HG02885 (cell line): ENCODE measurements around the gene ATP5PD.
"Not testable (repeated sequence)": the region's sequence is repeated elsewhere in the genome, so short reads cannot be mapped to it uniquely, and the experiment has no call there.

Experiments used
- ATAC-seq: cut with Tn5 transposase; IDR thresholded peaks from one replicate; pipeline ENCODE4 v1.9.1; 2021; ENCODE audit warnings: mild to moderate bottlenecking; ENCODE audit not compliant: unreplicated experiment, poor library complexity

The ATP5PD gene

DNA sequence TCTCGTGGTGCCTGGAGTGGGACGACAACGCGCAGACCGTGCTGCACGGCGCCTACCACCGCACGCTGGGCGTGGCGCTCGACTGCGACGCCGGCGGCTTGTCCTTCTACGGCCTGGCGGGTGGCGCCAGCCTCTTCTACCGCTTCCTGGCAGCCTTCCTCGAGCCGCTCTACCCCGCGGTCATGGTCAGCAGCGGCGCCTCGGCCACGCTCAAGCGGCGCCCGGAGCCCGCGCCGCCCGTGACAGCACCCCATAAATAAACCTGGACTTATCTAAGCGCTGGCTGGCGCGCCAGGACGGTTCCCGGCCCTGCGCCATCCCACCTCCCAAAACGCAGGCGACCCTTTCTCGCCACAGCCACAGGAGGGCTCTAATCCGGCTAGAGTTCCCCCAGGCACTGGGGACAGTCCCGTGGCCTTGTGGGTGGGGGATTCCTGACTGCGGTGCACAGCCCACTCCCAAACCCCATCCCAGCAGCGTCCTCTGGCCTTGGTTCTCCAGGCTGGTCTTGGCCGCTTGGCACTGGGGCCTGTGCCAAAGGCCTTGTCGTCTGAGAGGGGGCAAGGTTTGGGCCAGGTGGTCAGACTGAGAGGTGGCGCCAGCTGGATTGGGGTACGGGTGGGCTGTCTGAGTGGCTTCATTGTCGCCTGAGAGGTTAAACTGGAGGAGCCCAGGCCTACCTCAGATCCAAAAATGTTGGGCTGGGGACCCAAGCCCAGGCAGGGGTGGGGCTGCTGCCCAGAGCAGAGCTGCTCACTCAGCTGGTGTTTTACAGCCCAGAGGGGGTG lies 30.9 kb upstream of the ATP5PD start:
- peak; percentile 54 for ATAC-seq

DNA sequence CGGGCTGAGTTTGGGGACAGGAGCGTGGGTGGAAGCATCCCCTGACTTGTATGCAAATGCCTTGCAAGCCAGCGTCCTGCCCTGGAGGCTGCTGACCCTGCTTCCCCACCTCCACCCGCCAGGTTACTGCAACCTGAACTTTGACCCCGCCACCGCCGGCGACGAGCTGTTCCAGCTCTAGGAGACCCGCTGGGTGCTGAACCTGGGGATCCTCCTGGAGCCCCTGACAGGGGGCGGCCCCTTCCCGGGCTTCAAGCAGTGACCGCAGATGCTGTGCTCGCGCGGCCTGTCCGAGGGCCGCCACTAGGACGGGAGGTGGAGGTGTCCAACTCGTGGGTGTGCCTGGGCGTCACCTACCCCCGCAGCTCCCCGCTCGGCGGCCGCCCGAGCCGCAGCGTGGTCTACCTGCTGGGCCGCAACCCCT lies 30.3 kb upstream of the ATP5PD start:
- no peak for ATAC-seq

DNA sequence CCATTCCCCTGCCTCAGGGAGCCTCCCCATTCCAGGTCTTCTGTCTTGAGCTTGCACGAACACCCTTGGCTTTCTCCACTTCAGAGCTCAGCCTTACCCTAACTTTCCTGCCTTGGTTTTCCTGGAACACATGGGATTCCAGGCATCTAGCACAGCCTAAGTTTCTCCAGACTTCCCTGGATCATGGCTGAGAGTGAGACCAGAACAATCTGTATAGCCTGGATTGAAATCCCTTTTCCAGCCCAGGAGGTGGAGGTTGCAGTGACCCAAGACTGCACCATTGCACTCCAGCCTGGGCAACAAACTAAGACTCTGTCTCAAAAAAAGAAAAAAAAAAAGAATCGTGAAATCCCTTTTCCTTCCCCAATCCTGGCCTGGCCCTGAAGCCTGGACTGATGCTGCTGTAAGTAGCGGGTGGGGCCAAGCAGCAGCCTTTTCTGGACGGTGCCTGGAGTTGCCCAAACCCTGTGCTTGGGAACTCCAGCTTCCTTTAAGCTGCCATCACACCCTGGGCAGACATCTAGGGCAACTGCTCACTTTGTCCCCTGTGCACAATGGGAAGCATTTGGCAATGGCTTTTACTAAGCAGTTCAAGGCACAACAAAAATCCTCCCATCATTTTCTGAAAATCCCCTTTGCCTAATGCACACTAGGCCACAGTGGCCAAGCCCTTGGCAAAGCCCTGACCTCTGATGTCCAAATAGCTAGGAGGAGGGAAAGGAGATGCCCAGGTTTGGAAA lies 29.0 kb upstream of the ATP5PD start:
- ATAC-seq = no peak

DNA sequence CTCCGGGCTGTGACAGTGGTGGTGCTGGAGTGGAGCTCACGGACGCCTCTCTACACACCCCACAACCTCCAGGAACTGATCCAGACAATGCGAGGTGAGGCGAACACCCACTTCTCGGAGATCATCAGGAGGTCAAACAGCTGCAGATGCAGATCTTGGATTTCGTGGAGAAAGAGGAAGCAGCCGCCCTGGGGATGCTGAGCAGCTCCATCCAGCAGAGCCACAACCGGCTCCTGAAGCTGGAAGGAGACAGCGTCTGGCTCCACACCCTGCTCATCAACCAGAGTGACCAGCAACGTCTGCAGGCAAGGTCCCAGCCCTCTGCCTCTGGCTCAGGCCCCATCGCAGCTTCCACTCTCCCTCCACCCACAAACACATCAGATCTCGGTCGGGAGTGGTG lies 27.8 kb upstream of the ATP5PD start:
- ATAC-seq = no peak

DNA sequence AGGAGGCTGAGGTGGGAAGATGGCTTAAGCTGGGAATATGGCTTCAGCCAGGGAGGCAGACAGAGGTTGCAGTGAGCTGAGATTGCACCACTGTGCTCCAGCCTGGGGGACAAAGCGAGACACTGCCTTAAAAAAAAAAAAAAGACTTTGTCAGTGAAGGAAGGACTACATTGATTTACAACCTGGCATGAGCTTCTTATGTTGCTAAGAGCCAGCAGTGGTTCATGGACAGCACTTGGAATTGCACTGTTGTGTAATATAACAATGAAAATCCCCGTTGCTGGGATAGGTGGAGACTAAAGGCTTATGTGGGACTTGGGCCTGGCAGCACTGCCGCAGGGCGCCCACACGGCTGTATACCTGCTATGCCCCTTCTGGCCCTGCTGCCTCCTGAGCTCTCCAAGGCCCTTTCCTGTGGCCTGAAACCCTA lies 26.9 kb upstream of the ATP5PD start:
- ATAC-seq = no peak

DNA sequence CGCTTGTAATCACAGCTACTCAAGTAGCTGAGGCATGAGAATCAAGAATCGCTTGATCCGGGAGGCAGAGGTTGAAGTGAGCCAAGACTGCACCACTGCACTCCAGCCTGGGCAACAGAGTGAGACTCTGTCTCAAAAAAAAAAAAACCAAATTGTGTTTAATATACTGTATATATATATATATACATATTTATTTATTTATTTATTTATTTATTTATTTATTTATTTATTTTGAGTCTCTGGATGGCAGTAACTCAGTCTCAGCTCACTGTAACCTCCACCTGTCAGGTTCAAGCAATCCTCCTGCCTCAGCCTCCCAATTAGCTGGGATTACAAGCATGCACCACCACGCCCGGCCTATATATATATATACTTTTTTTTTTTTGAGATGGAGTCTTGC lies 26.1 kb upstream of the ATP5PD start:
- ATAC-seq = not testable (repeated sequence)

DNA sequence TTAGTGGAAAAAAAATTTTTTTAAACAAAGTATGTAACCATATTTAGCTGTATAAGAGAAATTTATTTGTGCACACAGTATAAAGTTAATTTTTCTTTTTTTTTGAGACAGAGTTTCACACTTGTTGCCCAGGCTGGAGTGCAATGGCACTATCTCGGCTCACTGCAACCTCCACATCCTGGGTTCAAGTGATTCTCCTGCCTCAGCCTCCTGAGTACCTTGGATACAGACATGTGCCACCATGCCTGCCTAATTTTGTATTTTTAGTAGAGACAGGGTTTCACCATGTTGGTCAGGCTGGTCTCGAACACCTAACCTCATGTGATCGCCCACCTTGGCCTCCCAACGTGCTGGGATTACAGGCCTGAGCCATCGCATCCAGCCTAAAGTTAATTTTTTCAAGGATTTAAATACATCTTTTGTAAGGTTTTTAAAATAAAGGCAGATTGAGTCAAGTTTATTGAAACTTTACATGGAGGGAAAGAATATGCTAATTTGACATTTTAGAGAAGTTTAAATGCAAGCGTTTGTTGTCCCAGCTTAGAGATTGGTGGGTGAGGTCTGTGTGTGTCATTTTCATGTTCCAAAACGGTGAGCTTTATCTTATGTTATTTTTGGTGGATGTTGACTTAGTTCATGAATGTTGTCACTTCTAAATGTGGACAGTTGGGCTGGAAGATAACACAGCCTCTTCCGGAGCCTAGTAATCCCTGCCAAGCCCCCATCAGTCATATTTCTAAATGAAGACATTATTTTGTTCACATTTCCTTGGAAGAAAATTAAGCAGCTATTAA lies 24.9 kb upstream of the ATP5PD start:
- ATAC-seq = not testable (repeated sequence)

DNA sequence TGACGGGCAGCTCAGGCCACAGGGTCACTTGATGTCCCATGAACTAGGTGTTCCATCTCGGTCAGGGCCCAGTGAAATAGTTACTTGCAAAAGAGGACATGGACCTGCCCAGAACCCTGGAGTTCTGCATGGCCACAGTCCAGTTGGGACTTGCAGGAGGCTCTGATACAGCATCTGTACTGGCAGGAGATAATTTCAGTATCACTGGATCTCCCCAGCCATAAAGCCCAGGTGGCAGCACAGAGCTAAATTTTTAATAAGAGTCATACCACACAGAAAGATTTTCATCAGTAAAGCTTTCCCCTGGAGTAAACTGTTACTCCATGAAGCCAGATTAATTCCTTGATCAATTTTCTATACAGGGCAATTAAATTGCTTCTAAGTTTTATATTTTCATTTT lies 23.0 kb upstream of the ATP5PD start:
- no peak for ATAC-seq

DNA sequence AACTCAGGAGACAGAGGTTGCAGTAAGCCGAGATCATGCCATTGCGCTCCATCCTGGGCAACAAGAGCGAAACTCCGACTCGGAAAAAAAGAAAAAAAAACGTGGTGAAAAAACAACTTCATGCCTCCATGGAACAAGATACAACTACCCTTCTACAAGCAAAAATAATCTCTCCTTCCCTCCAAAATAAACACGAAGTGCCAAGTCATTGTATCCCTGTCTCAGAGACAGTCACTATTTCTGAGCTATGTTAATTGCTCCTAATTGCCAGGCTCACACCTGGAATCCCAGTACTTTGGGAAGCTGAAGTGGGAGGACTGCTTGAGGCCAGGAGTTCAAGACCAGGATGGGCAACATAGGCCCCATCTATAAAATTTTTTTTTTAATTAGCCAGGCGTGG lies 22.0 kb upstream of the ATP5PD start:
- ATAC-seq = no peak

DNA sequence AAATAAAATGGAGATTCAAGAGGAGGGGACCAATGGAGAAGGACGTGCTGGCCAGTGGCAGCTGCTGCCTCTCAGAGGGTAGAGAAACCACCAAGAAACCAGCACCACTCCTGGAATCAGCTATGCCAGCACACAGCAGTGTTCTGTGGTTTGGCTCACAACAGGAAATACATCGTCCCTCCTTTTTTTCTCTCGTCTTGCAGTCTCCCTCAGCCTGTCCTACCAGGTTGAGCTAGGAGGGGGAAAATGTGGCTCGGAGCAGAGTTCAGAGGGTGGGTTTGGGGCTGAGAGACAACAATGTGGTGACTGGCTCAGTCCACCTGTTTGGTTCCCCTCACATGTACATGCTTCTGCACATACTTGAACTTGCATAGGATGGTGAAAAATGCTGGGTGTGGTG lies 21.1 kb upstream of the ATP5PD start:
- no peak for ATAC-seq

DNA sequence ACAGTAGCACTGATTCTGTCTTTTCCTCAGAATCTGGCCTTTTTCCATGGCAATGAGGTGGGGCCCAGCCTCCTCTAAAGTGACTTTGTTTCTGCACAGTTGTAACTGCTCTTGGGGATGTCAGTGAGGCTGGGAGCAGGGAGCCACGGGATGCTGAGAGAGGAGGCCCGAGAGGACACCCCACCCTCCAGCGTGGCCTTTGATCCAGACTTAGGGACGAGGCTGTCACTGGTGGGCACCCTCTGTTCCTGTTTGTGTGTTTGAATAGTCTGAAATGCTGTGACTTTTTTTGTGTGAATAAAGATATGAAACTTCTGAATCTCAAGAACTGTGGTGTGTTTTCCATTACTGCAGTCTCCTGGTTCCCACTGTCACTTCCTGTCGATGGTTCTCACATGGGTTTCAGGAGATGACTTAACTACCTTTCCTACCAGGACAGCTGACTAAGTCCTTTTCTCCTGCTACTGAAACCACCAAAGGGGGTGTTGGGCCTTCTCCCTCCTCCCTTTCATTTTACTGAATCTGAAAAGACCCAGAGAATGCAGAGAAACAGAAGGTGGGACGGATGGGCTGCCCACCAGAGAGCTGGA lies 18.9 kb upstream of the ATP5PD start:
- ATAC-seq = no peak

DNA sequence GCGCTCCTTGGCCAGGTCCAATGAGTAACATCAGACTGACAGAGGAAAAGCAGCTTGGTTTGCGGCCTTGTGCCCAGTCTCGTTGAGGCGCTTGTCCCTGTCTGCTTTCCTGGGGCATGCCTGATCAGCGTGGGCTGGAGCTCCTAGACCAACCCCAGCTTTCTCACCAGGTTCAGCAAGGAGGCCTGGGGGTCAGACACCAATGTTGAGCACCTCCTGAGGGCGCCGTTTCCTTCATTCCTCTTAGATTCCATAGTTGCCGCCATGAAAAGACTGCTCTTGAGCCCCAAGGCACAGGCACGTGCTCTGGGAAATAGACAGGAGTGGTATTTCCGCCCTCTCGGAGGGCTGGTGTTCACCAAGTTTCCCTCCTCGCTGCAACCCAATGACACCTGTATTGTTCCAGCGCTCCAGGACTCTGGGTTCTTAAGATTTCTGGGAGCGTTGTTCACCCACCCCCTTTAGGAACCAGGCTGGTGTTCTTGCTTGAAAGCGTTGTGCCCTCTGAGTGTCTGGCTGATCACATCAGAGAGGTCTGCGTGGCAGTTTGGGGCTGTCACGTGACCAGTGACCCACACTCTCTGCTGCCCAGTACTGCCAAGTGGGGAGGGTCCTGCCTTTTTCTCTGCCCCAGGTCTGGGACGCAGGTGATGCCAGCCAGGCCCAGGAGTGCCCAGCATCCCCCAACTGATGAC lies 18.2 kb upstream of the ATP5PD start:
- ATAC-seq = no peak

DNA sequence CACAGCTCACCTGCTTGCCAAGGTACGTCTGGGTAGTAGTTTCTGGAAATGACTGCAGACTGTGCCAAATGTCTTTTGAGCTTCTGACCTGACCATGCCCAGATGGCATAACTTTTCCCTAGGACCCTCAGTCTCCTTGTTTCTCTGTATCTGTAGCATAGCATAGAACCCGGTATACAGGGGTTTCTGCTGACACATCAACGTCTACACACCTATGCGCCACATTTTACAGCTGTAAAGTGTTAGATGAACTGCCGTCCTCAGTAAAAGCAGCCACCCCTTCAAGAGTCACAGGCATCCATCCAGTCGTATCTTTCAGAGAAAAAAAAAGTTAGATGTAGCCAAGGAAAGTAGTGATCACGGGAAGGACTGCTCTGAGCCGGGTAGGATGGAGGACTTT lies 17.7 kb upstream of the ATP5PD start:
- ATAC-seq = no peak

DNA sequence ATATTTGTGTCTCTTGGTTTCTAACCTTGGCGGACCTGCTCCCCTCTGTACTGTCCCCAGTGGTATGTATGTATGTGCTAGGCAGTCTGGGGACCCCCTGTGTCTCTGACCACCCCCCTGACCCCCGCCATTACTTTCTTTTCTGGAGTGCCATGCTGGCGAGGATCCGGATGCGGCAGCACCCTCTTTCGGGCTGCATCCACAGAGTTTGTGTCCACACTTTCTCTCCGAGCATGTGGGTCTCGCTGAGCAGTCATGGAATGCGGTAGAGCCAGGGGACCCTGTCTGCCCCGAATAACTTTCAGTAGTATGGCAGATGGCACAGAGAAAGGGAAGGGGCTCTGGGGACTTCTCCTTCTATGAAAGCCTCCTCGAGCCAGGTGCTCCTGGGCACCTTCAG lies 17.3 kb upstream of the ATP5PD start:
- ATAC-seq = no peak

DNA sequence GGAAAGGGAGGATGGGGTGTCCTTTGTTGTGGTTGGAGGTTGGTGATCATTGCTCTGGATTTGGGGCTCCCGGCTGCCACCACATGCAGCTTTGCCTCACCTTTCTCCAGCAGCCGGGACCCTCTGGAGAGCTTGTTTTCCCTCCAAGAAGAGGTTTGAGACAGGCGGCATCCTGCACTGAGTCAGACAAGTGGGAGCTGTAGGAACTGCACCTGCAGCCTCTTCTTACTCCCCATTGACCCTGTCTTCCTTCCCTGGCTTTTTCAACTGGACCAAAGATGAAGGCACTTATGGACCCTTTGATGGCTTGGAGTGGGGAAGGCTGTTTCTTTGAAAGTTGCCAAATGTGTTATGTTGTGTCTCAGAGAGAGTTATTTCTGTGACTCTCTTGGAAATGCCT lies 16.9 kb upstream of the ATP5PD start:
- no peak for ATAC-seq

DNA sequence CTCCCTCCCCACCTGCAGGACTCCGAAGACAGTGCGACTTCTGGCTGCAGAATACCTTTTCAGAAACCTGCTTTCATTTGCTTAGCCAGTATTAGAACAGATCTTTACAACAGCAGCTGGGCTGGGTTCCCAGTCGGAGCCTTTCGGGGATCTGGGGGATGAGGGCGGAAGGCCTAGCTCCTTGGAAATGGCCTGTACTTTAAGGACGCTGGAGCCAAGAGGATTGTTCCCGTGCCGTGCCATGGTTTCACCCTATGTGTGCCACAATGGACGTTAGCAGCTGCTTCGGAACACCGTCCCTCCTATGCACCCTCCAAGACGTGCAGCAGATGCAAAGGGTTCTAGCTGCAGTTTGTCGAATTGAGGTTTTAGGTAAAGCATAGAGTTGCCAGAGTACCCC lies 16.4 kb upstream of the ATP5PD start:
- ATAC-seq = no peak

DNA sequence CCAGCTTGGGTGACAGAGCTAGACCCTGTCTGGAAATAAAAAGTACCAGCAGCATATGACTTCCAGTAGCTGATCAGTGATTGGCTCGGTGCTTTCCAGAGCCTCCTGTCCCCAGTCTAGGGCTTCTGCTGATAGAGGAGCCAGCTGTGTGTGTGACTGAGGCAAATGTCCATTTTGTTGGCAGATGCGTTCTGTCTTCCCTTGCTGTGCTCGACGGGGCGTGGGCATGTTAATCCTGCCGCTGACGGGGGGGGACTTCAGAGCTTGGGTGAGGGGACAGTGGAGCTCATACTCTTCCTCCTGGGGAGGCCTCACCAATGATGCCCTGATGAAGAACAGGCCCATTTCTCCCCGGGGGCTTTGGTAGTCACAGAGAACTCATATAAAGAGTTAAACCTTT lies 14.8 kb upstream of the ATP5PD start:
- no peak for ATAC-seq

DNA sequence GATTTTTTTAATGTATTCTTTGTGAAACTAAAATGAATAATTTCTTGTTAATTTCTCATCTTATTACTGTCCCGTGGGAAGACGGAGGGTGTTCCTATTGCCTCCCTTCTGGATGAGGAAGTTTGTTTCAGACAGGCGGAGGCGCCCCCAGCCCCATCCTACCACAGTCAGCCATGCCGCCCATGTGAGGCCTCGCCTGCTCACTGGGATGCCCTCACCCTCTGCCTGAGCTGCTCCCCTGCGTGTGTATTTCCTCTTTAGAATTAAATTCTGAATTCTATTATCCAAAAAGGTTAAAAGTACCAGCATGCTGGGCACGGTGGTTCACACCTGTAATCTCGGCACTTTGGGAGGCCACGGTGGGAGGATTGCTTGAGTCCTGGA lies 14.3 kb upstream of the ATP5PD start:
- ATAC-seq = no peak

DNA sequence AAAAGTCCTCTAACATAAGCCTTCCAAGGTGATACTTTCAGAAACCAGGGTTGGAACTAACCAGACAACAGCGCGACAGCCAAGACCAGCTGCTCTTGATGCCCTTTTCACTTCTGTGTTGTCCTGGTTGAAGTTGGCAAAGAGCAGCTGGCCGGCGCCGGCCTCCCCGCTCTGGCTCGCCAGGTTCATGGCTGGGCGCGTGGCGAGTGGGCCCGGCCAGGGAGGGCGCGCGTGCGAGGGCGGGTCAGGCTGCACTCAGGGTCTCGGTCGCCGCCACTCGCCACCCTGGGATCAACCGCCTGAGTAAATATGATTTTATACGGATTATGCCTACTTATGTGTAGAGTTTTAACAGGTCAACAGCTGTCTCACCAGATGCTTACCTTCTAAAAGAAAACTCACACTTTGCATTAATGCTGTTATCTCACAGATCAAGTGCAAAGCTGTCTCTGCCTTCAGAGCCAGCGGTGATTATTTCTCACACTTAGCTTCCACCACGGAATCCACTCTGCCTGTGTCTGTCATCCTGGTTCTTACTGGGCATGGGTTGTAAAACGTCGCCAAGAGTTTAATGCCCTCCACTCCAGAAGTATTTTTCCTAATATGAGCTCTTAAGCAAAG lies 13.8 kb upstream of the ATP5PD start:
- no peak for ATAC-seq
